Stomach (tissue), 4 donors: ENCODE results near the gene CNTNAP3B.
"Not testable (repeated sequence)": the region's sequence is repeated elsewhere in the genome, so short reads cannot be mapped to it uniquely, and the experiment has no call there.

ENCODE experiments used
- EP300 ChIP-seq: sonication (generic); formaldehyde crosslinking; IDR thresholded peaks from one replicate; pipeline ENCODE4 v1.6.1; 2017; ENCODE audit warnings: antibody characterized with exemption
- POLR2A ChIP-seq, 4 donors: fragments of 450-650 bp; IDR thresholded peaks; one replicate each; pipeline ENCODE4 v1.6.1; 2016; ENCODE audit warnings: antibody characterized with exemption in 4 of 4, control low read depth in 2 of 4, mild to moderate bottlenecking in 1 of 4, moderate library complexity in 1 of 4
- TF ChIP-seq, protein P1 (sequence below), 7 experiments: fragments of 450-650 bp in 4 of 7; fragments of 200-600 bp in 3 of 7; sonication (generic) in 3 of 7; IDR thresholded peaks; one replicate each; pipeline ENCODE4 v1.5.1; 2016 to 2019; ENCODE audit warnings: antibody characterized with exemption in 7 of 7, control low read depth in 2 of 7, mild to moderate bottlenecking in 1 of 7

DNA sequence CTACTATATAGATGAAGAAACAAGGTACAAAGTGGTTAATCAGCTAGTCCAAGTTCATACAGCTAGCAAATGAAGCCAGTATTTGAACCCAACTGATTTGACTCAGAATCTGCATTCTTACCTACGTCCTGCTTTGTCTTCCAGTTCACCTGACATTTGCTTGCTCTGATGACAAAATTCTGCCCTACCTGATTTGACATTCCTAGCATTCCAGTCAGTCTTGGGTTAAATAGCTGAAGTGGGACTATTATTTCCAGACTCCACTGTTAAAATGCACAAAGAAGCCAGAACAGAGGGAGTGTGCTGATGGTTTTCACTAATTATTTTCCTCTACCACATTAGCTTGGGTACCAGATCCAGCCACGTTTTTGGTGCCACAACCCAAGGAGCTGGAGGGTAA lies 78.5 kb downstream of the CNTNAP3B start:
- TF ChIP-seq, protein P1, sequence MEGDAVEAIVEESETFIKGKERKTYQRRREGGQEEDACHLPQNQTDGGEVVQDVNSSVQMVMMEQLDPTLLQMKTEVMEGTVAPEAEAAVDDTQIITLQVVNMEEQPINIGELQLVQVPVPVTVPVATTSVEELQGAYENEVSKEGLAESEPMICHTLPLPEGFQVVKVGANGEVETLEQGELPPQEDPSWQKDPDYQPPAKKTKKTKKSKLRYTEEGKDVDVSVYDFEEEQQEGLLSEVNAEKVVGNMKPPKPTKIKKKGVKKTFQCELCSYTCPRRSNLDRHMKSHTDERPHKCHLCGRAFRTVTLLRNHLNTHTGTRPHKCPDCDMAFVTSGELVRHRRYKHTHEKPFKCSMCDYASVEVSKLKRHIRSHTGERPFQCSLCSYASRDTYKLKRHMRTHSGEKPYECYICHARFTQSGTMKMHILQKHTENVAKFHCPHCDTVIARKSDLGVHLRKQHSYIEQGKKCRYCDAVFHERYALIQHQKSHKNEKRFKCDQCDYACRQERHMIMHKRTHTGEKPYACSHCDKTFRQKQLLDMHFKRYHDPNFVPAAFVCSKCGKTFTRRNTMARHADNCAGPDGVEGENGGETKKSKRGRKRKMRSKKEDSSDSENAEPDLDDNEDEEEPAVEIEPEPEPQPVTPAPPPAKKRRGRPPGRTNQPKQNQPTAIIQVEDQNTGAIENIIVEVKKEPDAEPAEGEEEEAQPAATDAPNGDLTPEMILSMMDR (IDR thresholded peaks at IDR 0.05), result not testable (repeated sequence)
- not testable (repeated sequence) for TF ChIP-seq EP300; POLR2A (IDR thresholded peaks at IDR 0.05)
